Stimulated activated CD4-positive, alpha-beta T cell treated with anti-CD3 and anti-CD28 coated beads, Interleukin-12 subunit alpha, Interleukin-12 subunit beta, amount 100 ng/mL, for 24 hours (primary cell): Measurements from ENCODE around the gene AIG1.

ENCODE experiments used
- DNase-seq, 2 experiments: peaks; one replicate each; pipeline ENCODE4 v3.0.0-alpha.2; 2020; ENCODE audit warnings: low read depth in 2 of 2

AIG1 gene

GRCh38 chr6:143127941-143128680 is 67.4 kb downstream of the AIG1 start:
- no peak for DNase-seq

GRCh38 chr6:143128681-143129015 is 68.0 kb downstream of the AIG1 start:
- DNase-seq: no peak

- DNase-seq: no peak
Measured at GRCh38 chr6:143130928-143131327, 70.2 kb downstream of the AIG1 start.

GRCh38 chr6:143135325-143135724 is 74.6 kb downstream of the AIG1 start:
- no peak for DNase-seq

- DNase-seq: no peak
Measured at GRCh38 chr6:143135797-143136561, 75.3 kb downstream of the AIG1 start.

GRCh38 chr6:143136647-143137046 is 76.0 kb downstream of the AIG1 start:
- no peak for DNase-seq

GRCh38 chr6:143139239-143139784 is 78.6 kb downstream of the AIG1 start:
- DNase-seq: no peak

GRCh38 chr6:143139884-143140283 is 79.2 kb downstream of the AIG1 start:
- peak; percentile 21 to 36 for DNase-seq

- no peak for DNase-seq
Measured at GRCh38 chr6:143140767-143141166, 80.1 kb downstream of the AIG1 start.

GRCh38 chr6:143141442-143141841 is 80.8 kb downstream of the AIG1 start:
- DNase-seq: no peak

- no peak for DNase-seq
Measured at GRCh38 chr6:143146186-143146851, 85.6 kb downstream of the AIG1 start.

- no peak for DNase-seq
Measured at GRCh38 chr6:143149771-143150170, 89.1 kb downstream of the AIG1 start.

GRCh38 chr6:143150281-143150680 is 89.6 kb downstream of the AIG1 start:
- DNase-seq: no peak

- no peak for DNase-seq
Measured at GRCh38 chr6:143151381-143151780, 90.7 kb downstream of the AIG1 start.

GRCh38 chr6:143155681-143156080 is 95.0 kb downstream of the AIG1 start:
- DNase-seq: no peak

GRCh38 chr6:143157131-143157530 is 96.4 kb downstream of the AIG1 start:
- no peak for DNase-seq

GRCh38 chr6:143158113-143158581 is 97.5 kb downstream of the AIG1 start:
- DNase-seq: no peak

GRCh38 chr6:143159001-143159400 is 98.3 kb downstream of the AIG1 start:
- DNase-seq: no peak

- DNase-seq: no peak
Measured at GRCh38 chr6:143160015-143160414, 99.3 kb downstream of the AIG1 start.

- DNase-seq: no peak
Measured at GRCh38 chr6:143160439-143161220, 99.9 kb downstream of the AIG1 start.

- DNase-seq: no peak
Measured at GRCh38 chr6:143163621-143164020, 102.9 kb downstream of the AIG1 start.
